ENCODE data around the gene UBR3.

DNA sequence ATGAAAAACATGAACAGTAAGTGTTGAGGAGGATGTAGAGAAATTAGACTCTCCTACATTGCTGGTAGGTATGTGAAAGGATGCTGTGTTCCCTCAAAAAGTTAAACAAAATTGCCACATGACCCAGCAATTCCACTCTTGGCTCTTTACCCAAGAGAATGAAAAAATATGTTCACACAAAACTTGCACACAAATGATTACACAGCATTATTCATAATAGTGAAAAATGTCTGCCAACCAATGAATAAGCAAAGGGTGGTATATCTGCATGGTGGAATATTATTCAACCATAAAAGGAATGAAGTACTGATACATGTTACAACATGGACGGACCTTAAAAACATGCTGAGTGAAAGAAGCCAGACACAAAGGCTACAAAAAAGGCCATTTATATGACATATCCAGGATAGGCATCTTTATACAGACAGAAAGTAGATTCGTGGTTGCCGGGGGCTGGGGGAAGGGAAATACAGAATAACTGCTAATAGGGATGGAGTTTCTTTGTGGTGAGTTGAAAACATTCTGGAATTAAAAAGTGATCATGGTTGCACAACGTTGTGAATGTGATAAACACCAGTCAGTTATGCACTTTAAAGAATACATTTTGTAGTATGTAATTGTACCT lies 265.3 kb downstream of the UBR3 start:
- TF ChIP-seq, protein P1, sequence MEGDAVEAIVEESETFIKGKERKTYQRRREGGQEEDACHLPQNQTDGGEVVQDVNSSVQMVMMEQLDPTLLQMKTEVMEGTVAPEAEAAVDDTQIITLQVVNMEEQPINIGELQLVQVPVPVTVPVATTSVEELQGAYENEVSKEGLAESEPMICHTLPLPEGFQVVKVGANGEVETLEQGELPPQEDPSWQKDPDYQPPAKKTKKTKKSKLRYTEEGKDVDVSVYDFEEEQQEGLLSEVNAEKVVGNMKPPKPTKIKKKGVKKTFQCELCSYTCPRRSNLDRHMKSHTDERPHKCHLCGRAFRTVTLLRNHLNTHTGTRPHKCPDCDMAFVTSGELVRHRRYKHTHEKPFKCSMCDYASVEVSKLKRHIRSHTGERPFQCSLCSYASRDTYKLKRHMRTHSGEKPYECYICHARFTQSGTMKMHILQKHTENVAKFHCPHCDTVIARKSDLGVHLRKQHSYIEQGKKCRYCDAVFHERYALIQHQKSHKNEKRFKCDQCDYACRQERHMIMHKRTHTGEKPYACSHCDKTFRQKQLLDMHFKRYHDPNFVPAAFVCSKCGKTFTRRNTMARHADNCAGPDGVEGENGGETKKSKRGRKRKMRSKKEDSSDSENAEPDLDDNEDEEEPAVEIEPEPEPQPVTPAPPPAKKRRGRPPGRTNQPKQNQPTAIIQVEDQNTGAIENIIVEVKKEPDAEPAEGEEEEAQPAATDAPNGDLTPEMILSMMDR (IDR thresholded peaks at IDR 0.05) = no peak
- no peak for TF ChIP-seq POLR2A (IDR thresholded peaks at IDR 0.05)
- TF ChIP-seq EP300 (IDR thresholded peaks at IDR 0.05) = no peak
